Ureter (tissue), 1 donor: ENCODE results near the gene TRPM5. TPM values are rescaled to one million over a fixed set of nuclear protein-coding genes. Genes with fewer than 3 reads are reported as not detected.

Source experiments
- DNase-seq: peaks from one replicate; pipeline ENCODE4 v3.0.0-alpha.2; 2020; ENCODE audit warnings: low spot score
- total RNA-seq: library from RNA; stranded (reverse); gene quantifications from one replicate; pipeline ENCODE4 v1.2.4, GENCODE V29; 2023
- donor health status: DM: yes; HTN: yes; CAD: no.

TRPM5 gene
- total RNA-seq, 1 donor from 2014 or later: 0.60 TPM

DNA sequence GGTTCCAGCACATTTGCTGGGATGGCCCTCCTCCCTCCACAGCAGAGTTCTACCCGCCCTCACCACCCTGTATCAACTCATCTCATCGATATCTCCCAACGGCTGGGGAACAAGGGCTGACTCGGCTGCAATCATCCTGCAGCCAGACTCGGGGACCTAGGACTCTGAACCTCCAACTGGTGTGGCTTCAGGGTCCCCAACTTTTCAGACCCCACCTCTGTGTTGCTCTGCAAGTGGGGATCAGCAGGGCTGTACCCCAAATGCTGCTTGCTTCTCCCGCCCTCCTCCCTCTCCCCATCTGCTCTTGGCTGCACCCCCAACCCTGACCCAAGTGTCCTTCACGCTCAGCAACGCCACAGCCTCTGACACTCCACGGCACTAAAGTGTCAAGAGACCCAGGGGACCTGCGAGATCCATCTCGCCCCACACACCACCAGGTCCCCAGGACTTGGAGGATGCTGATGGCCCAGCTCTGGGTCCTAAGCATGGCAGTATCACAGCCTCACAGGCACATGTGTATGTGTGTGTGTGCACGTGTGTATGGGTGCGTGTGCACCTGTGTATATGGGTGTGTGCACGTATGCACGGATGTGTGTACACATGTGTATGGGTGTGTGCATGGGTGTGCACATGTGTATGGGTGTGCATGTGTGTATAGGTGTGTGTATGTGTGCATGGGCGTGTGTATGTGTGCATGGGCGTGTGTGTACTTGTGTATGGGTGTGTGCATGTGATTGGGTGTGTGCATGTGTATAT is 26.9 kb upstream of the TRPM5 start:
- peak; percentile 26 for DNase-seq

DNA sequence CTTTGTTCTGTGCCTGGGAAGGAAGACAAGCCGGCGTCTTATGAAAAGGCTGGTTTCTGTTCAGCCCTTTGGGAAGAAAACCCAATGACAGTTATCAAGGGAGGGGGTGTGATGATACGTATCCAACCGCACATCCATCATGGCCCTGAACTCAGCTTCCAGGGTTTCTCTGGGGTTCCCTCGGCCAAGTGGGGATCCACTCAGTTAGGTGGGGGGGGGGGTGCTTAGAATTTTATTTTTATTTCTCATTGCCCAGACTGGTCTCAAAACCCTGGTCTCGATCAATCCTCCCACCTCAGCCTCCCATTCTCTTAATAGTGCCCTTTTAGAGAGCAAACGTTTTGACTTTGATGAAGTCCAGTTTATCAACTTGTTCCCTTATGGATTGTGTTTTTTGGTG is 26.2 kb upstream of the TRPM5 start:
- peak; percentile 19 for DNase-seq

DNA sequence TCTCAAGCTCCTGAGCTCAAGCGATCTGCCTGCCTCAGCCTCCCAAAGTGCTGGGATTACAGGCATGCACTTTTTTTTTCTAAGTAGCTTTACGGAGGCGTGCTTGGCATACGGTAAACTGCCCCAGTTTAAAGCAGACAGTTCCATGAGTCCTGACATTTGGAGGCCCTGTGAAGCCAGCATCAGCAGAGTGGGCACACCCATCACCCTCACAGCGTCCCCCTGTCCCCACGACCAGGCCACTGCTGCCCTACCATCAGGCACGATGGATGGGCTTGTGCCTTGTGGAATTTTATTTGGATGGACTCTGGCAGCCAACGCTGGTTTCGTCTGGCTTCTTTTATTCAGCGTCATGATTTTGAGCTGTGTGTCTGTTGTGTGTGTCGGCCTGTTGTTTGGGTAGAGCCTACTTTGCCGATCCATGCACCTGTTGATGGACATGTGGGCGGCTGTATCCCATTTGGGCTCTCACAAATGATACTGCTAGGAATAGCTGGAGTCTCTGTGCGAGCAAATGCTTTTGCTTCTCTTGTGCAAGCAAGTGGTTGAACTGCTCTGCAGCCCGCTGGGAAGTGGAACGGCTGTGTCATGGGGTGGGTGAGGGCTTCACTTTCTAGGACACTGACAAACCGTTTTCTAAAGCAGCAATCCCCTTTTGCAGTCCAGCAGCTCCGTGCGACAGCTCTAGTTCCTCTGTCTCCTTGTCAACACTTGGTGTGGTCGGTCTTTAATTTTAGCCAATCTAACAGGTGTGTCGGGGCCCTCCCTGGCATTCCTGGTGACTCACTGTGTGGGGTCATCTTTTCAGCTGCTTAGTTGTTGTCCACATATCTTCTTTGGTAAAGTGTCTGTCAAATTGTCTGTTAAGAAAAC is 24.3 kb upstream of the TRPM5 start:
- peak; percentile 37 for DNase-seq

DNA sequence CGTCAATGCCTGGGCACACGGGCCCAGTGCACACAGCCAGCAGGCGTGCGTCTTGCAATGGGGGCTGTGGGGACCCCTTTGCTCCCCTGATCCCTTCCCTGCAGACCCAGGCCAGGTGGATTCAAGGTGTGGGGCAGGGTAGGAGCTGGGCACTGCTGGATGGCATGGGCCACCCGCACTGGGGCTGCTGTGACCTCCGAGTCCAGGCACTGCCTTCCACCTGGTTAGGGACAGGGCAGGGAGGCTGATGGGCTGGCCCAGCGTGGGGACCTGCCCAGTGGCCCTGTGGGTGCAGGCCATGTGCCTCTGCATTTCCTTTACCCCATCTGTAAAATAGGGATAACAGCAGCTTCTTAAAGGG is 23.4 kb upstream of the TRPM5 start:
- DNase-seq: no peak

DNA sequence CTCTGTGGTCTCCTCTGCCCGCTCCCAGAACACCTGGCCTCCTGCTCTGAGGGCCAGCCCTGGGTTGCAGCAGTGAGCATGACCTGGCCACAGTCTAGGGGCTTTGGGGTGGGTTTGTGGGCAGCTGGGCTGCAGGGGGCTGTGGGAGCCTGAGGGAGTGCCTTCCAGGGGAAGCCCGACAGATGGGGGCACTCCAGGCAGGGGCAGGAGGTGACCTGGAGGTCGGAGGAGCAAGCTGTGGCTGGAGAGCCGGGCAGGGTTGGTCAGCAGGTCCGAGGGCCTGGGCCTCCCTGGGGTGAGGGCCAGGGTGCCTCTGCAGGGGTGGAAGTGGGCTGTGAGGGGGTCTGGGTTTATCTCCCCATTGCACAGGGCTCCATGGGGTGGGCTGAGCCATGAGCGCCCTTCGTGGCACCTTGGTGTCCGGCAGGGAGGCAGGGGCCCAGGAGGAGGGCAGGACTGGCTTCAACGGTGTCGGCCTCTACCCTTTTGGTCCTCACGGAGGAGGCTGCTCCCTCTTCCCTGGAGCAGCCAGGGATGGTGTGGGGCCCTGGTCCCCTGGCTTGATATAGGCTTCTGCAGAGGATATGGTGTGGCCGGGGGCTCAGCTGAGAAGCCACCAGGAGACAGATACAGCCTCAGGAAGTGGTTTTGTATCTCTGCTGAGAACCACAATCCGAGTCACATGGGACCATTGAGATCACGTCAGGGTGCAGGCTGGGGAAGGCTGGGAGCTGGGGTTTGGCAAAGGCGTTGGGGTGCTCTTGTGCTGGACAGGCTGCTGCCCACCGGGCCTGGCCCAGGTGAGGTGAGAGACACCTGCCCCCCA is 22.8 kb upstream of the TRPM5 start:
- DNase-seq: peak; percentile 51

DNA sequence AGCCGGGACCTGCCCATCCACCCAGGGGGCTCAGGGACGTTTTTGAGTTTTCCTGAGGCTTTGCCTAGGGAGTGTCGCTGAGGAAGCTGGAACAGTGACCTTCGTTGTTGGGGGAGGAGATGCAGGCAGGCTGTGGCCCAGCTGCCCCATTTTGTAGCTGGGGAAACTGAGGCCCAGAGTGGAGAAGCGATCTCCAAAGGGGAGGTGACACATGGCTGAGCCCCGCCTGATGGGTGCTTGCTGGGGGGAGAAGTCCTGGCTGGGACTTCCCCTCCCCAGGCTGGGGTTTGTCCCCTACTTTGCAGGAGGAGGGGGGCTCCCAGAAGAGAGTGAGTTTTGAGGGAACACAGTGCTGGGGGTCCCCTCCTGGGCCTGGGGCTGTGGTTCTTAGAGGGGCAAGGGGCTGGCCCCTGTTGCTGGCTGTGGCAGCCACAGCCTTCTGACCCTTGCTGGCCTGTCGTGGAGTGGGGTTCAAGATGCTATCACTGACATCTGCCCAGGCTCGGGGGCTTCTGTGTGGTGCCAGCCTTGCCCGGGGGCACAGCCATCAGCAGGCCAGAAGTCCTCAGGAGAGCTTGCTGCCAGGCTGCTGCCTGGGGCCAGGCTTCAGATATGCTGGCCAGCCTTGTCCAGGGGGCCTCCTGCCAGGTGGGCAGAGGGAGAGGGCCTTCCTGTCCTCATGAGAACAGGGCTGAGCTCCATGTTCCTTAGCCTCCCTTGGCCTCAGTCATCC is 21.9 kb upstream of the TRPM5 start:
- DNase-seq: peak; percentile 39

DNA sequence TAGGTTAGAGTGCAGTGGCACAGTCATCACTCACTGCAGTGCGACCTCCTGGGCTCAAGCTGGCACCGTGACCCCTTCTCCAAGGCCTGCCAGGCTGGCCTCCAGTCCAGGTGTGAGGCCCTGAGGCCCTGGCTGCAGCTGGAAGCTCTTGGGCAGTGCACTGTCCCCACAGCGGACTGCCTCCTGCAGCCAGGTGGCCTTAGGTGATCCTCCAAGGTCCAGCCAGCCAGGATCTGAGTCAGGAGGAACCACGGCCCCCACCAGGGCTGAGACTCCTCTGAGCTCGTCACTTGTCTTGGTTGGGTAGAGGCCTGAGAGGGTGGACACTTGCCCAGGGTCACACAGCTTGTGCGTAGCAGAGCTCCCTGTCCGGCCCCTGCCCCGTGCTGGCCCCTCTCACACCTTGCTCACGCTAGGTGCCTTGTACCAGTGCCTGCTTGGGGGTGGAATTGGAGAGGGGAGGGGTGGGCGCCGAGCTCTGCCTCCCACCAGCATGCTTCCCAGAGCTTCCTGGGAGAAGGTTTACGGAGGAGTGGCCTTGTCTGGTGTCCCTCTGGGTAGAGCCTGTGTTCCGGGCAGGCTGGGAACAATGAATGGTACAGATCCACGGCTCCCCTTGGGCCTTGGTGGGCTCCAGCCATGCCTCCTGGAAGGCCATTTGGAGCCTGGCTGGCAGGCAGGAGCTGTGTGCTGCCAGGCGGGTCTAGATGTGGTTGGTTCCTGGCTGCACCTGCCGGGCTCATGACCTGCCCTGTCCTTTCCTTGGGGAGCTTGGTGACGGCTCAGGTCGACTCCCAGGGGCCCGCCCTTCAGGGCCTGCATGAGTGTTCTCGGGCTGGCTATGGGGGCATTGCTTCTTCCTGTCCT is 21.1 kb upstream of the TRPM5 start:
- DNase-seq: peak; percentile 38

DNA sequence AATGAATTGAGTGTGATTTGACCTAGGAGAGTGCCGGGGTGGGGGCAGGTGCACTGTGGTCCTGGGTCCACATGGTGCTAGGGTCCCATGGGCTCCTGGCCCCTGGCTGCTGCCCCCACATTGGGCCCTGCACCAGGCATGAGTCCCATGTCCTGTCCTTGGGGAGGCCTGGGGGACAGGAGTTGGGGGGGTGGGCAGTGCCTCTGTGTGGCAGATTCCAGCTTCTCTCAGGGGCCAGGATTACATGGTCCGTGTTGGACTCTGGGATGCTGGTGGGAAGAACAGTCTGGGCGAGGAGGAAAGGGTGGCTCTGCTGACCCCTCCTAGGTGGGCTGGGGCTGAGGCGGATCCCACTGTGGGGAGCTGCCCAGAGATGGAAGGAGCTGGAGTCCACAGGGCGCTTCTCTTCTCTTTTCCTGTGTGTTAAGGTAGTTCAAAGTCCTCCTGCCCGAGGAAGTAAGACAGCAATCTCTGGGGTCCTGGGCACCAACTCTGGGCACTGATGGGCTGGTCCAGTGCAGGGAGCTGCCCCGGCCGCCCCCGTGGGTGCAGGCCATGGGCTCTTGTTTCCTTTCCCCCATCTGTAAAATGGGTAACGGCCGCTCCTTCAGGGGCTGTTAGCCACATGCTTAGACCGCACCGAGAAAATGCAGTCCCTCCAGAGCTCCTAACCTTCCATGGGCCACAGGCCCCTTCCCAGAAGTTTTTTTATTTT is 20.3 kb upstream of the TRPM5 start:
- DNase-seq: peak; percentile 34

DNA sequence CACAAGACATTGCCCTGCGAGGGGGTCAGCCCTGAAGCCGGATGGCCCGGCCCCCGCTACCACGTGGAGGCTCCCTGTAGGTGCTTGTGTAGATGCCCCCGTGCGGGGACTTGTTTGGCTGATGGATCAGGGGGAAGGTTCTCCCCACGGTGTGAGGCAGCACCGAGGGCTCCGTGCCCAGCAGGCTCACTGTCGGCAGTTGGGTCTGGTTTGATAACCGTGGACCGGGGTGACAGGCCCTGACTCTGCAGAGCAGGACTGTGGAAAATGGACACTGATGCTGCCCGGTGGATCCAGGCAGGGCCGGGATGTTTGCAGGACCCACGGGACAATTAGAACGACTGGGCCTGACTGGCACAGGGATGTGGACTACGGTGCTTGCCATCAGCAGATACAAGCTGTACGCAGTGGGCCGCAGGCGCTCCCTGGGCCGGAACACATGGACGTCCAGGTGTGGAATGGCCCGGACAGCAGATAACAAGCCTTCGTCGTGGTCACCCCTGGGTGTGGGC is 19.5 kb upstream of the TRPM5 start:
- DNase-seq: peak; percentile 34

DNA sequence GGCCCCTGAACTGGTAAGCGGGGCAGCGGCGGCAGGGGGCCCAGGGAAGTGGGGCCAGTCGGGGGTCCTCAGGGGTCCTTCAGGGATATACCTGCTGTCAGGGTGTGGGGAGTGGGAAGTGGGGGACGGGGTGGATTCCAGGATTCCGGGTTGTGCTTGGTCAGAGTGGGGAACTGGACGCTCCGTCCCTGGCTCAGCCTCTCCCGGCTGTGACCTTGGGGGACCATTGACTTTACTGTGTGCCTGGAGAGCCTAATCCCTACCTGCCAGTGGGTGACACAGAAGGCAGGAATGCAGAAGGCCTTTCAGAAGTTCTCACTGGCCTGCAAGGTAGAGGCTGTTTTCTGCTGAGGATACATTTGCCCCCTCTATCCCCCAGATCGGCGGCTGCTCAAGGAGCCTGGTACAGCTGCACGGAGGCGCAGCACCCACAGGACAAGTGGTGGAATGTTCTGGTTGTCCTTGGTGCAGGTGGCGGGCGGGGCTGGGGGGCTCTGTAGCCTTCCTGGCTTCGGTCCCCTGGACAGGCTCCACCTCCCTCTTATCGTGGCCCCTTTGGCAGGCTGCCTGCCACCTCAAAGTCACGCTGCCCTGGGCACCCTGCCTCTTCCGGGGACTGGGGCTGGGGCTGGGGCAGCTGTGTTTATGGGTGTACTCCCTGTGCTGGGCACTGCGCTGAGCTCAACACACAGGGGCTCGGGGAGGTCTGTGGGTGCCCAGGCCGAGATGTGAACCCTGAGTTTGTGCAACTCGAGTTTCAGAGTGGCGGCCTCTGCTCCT is 18.9 kb upstream of the TRPM5 start:
- peak; percentile 84 for DNase-seq

DNA sequence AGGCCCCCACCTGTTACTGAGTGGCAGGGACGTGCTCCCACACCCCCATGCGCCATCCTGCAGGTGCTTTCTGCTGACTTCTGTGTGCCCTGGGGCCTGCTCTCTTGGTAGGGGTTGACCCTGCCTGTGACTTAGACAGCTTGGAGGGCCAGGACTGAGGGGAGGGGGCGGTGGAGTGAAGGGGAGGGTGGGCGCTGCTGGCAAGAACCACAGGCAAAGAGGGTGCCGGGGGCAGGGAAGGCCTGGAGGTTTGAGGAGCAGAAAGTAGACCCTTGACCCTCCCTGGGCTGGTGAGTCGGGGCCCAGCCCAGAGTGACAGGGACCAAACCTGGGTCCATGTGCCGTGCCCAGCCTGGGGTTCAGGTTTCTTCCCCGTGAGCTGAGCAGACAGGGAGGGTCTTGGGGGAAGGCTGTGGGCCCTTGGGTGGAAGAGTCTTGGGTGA is 18.2 kb upstream of the TRPM5 start:
- DNase-seq: no peak

DNA sequence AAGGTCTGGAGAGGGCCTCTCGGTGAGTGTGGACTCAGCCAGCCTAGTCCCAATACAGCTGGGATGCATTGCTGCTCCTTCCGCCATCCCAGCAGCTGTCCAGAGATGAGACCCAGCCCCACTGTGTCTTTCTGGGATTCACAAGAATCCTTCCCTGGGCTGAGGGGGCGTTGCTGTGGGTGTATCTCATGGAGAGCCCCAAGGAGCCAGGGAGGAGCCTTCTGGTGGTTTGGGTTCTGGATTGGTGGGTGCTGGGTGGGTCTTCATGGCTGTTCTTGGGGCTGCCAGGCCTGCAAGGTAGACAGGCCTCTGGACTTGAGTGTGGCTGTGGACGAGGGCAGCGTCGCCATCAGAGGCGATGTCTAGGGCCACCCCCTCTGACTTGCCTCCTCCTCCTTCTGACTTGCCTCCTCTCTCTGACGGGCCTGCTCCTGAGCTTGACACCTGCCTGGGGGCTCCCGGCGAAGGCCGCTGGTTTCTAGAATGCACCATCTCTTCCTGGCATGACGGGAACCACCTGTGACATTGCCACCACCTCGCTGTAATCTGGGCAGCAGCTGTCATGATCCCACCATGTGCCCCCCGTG is 17.7 kb upstream of the TRPM5 start:
- DNase-seq: no peak

DNA sequence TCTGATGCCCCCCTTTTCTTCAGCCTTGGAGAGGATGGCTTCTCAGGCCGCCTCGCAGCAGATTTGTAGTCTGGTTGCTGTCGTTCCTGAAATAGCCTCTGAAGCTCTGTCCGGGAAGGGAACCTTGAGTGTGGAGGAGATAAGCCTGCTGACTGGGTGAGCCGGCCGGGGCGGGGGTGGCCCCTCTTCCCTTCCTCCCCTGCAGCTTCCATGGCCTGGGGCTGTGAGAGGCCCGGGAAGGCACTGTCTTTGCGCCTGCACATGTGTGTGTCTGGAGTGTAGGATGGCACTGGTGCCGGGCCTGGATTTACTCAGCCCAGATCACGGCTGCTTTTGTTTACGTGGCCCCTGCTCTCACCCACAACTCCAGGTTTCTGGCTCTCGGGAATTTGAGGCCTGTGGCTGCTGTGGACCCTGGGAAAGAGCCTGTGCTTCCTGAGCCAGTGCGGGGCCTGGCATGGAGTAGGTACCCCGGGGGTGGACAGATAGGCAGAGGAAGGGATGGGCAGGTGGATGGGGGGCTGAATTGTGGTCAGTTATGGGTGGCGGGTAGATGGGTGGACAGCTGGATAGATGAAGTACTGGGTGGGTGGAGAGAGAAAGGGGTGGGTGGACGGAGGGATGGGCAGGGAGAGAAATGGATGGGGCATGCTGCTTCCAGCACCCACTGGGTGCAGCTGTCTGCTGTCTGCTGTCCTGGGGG is 17.1 kb upstream of the TRPM5 start:
- DNase-seq: no peak

DNA sequence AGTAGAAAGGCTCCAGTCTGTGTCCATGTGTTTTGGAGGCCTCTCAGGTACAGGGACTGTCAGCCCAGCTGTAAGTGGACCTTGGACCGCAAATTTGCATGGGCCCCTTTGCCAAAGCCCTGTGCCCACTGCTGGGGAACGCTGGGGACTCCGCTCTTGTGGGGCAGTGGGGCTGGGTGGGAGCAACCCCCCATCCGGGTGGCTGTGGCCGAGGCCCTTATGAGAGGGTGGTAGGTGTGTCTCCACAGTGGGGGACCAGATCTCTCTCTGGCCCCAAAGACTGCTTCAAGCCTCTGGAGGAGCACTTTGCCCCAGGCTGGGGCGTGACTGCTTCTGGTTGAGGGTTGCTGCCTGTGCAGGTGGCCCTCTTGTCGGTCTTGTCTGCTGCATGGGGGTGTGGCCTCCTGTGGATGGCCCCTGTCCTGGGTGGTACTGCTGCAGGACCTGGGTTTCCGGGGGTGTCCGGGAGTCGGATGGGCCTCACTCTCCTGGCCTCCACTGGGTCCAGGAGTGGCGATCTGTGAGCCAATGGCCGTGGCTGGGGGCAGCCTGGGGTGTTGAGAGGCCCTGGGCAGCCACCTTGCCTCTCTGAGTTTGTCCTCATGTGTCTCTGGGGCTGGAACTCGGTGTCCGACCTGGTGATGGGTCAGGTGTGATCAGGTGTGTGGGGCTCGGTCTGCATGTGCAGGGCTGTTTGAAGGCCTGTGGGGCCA is 16.4 kb upstream of the TRPM5 start:
- no peak for DNase-seq

DNA sequence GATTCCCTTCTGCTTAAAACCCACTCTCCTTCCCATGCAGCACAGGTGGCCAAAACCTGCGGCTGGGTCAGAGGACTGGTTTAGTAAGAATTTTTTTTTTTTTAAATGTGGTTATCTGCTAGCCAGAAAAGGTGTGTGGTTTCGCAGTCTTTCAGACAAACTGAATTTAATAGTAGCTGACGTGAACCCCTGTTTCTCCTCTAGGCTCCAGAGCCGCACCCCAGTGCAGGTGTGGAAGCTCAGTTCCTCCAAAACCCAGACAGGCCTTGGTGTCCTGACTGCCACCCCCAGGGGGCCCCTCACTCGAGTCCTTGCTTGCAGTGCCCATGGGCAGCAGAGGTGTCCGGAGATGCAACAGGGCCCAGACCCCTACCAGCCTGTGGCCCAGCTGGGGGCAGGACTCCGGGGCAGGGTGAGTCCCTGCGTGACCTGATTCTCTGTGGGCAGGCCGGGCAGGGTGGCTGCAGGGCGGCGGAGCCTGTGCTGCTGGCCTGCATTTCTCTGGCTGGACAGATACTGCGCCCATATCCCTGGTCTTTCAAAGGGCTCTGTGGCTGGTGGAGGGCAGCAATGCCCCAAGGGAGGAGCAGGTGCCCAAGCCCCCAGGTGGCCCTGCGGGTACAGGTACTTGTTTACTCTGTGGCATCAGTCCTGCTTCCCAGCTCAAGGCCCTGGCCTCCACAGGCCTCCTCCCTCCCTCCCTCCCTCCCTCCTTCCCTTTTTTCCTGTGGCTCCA is 15.7 kb upstream of the TRPM5 start:
- DNase-seq: no peak

DNA sequence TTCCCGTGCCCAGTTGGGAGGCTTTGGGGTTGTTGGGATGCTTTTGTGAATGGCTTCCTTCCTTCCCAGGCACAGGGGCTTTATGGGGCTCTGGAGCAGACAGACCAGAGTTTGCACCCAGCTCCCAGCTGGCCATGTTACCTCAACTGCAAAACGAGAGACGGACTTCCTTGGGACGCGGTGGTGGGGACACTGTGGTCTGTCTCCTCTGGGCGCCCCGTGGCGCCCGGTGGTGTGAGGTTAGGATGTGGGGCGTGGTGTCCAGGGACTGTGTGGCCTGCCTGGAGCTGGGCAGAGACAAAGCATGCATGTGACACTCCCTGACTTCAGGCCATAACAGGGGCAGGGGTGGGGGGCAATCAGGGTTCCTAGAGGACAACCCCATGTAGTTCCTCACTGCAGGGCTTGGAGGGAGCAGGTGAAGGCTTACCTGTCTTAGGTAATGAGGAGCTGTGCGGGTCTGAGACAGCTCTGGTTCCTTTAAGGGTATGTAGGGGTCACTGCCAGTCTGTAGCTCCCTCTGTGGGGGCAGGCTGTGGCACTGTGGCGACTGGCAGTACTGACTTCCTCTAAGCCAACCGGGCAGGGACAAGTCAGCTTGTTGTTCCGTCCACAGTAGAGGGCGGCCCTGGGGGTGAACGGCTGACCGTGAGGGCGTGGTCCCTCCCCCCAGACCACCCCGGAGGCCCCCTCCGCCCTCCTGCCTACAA is 14.9 kb upstream of the TRPM5 start:
- DNase-seq: no peak
